ENCODE data around the gene ZNF132.

GRCh38 chr19:58429745-58430144 is 10.2 kb downstream of the ZNF132 start:
- TF ChIP-seq YY1 (IDR thresholded peaks at IDR 0.05; ENCODE audit: insufficient read depth, insufficient read length): no peak
- no peak for TF ChIP-seq SUZ12 (IDR thresholded peaks at IDR 0.05; ENCODE audit: extremely low read depth, insufficient read depth, insufficient read length)
- no peak for TF ChIP-seq ZNF274 (IDR thresholded peaks at IDR 0.05; ENCODE audit: low read depth, low read length)
